Upper lobe of left lung (tissue), 4 donors: ENCODE measurements around the gene CTSZ.

ENCODE experiments used
- EP300 ChIP-seq, 4 donors: sonication (generic); formaldehyde crosslinking; IDR thresholded peaks; one replicate each; pipeline ENCODE4 v1.5.1; 2017; ENCODE audit warnings: antibody characterized with exemption in 4 of 4, control low read depth in 2 of 4
- POLR2A ChIP-seq, 4 donors: fragments of 450-650 bp; IDR thresholded peaks; one replicate each; pipeline ENCODE4 v1.5.1; 2016 to 2017; ENCODE audit warnings: antibody characterized with exemption in 4 of 4, mild to moderate bottlenecking in 2 of 4
- TF ChIP-seq, protein P1 (sequence below), 6 experiments: fragments of 450-650 bp in 4 of 6; fragments of 200-600 bp in 2 of 6; sonication (generic) in 2 of 6; IDR thresholded peaks; one replicate each; pipeline ENCODE4 v1.5.1; 2016 to 2019; ENCODE audit warnings: antibody characterized with exemption in 6 of 6

DNA sequence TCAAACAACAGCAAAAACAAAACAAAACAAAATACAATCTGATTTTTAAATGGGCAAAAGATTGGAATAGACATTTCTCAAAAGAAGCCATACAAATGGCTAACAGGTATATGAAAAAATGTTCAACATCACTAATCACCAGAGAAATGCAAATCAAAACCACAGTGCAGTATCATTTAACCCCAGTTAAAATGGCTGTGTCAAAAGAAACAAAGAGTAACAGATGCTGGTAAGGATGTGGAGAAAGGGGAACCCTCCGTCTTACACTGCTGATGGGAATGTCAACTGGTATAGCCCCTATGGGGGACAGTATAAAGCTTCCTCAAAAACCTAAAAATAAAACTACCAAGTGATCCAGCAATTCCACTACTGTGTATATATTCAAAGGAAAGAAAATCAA lies 36.9 kb downstream of the CTSZ start:
- no peak for TF ChIP-seq POLR2A (IDR thresholded peaks at IDR 0.05)
- TF ChIP-seq, protein P1, sequence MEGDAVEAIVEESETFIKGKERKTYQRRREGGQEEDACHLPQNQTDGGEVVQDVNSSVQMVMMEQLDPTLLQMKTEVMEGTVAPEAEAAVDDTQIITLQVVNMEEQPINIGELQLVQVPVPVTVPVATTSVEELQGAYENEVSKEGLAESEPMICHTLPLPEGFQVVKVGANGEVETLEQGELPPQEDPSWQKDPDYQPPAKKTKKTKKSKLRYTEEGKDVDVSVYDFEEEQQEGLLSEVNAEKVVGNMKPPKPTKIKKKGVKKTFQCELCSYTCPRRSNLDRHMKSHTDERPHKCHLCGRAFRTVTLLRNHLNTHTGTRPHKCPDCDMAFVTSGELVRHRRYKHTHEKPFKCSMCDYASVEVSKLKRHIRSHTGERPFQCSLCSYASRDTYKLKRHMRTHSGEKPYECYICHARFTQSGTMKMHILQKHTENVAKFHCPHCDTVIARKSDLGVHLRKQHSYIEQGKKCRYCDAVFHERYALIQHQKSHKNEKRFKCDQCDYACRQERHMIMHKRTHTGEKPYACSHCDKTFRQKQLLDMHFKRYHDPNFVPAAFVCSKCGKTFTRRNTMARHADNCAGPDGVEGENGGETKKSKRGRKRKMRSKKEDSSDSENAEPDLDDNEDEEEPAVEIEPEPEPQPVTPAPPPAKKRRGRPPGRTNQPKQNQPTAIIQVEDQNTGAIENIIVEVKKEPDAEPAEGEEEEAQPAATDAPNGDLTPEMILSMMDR (IDR thresholded peaks at IDR 0.05): no peak
- no peak for TF ChIP-seq EP300 (IDR thresholded peaks at IDR 0.05)
